SU-DHL-6 (cell line): Measurements from ENCODE around the gene EXOSC10.
"Not testable (repeated sequence)": the region's sequence is repeated elsewhere in the genome, so short reads cannot be mapped to it uniquely, and the experiment has no call there.

ENCODE experiments used
- H2AFZ ChIP-seq: fragments of 200-600 bp; sonication (generic); 2 replicates; pipeline ENCODE4 v1.6.1; 2014; ENCODE audit warnings: low read depth, mild to moderate bottlenecking, moderate library complexity, mixed read lengths, antibody characterized with exemption, low read length; ENCODE audit not compliant: severe bottlenecking
- H3F3A ChIP-seq: fragments of 200-600 bp; shearing (Covaris generic); 2 replicates; pipeline ENCODE4 v1.6.0; 2016; ENCODE audit warnings: antibody characterized with exemption, mild to moderate bottlenecking; ENCODE audit not compliant: insufficient read depth
- H3K27ac ChIP-seq: fragments of 200-600 bp; sonication (generic); 2 replicates; pipeline ENCODE4 v1.5.1; 2016; ENCODE audit warnings: low read depth, mild to moderate bottlenecking, low read length, moderate library complexity, mixed read lengths
- H3K27me3 ChIP-seq: fragments of 200-600 bp; sonication (generic), shearing (Covaris generic); 2 replicates; pipeline ENCODE4 v1.6.0; 2014; ENCODE audit warnings: mild to moderate bottlenecking, low read length
- H3K36me3 ChIP-seq: fragments of 200-600 bp; sonication (generic); 2 replicates; pipeline ENCODE4 v1.6.1; 2014; ENCODE audit warnings: mild to moderate bottlenecking, low read length, mixed read lengths
- H3K4me2 ChIP-seq: fragments of 300-600, 200-600 bp; shearing (Covaris generic), sonication (generic); 2 replicates; pipeline ENCODE4 v1.6.0; 2014; ENCODE audit warnings: low read length, low read depth, mild to moderate bottlenecking; ENCODE audit not compliant: poor library complexity, severe bottlenecking
- H3K4me3 ChIP-seq: fragments of 200-600 bp; sonication (generic); 2 replicates; pipeline ENCODE4 v1.5.1; 2014; ENCODE audit warnings: antibody characterized with exemption, low read length, mild to moderate bottlenecking, mixed read lengths; ENCODE audit not compliant: insufficient read depth, poor library complexity, severe bottlenecking
- H3K79me2 ChIP-seq: fragments of 200-600 bp; sonication (generic); 2 replicates; pipeline ENCODE4 v1.6.1; 2014; ENCODE audit warnings: mild to moderate bottlenecking, low read length, moderate library complexity; ENCODE audit not compliant: insufficient read depth
- H3K9ac ChIP-seq: fragments of 200-600 bp; sonication (generic); 2 replicates; pipeline ENCODE4 v1.7.0; 2014; ENCODE audit warnings: mild to moderate bottlenecking, low read length
- H3K9me2 ChIP-seq: fragments of 200-600 bp; sonication (generic); replicated peaks from 2 replicates; pipeline ENCODE4 v1.6.1; 2014; ENCODE audit warnings: low read length; ENCODE audit not compliant: insufficient read depth
- H3K9me3 ChIP-seq: fragments of 200-600 bp; sonication (generic); 2 replicates; pipeline ENCODE4 v1.6.1; 2014; ENCODE audit warnings: low read length, mixed read lengths; ENCODE audit not compliant: insufficient read depth
- H4K20me1 ChIP-seq: fragments of 200-600 bp; sonication (generic); 2 replicates; pipeline ENCODE4 v1.6.1; 2014; ENCODE audit warnings: low read depth, mild to moderate bottlenecking, antibody characterized with exemption, low read length, moderate library complexity, mixed read lengths
- CTCF ChIP-seq: fragments of 200-600 bp; sonication (generic); IDR thresholded peaks from one replicate; pipeline ENCODE4 v1.5.1; 2017; ENCODE audit warnings: antibody characterized with exemption, mild to moderate bottlenecking, low read length, moderate library complexity; ENCODE audit not compliant: insufficient read depth, poor library complexity, severe bottlenecking
- EZH2phosphoT487 ChIP-seq: fragments of 200-600 bp; sonication (generic), shearing (Covaris generic); conservative IDR thresholded peaks from 2 replicates; pipeline ENCODE4 v1.6.1; 2018; ENCODE audit warnings: mild to moderate bottlenecking, antibody characterized with exemption, low read length, moderate library complexity, mixed read lengths

The EXOSC10 gene

GRCh38 chr1:11098931-11099309, 749 bp downstream of the EXOSC10 start:
- Histone ChIP-seq H3K79me2 (peaks cover 19% of the 10 kb centered on the region), H3K4me2 (peak overlapping the region; percentile 92), H3K9ac (peak overlapping the region; percentile 98), H3K27me3 (no peaks in the 10 kb centered on the region), H3K27ac (no peak overlapping the region), H3K4me3 (peak overlapping the region; percentile 87), H3K9me3 (no peaks in the 10 kb centered on the region), H4K20me1 (no peaks in the 10 kb centered on the region), H2AFZ (peak overlapping the region; percentile 96), H3K9me2 (no peaks in the 10 kb centered on the region), H3K36me3 (peaks cover 6% of the 10 kb centered on the region; the same call in 1 of the 2 replicates), H3F3A (peaks cover 5% of the 10 kb centered on the region; the same call in 1 of the 2 replicates)
- TF ChIP-seq EZH2phosphoT487 = no peak
- TF ChIP-seq CTCF = no peak

GRCh38 chr1:11083784-11084183, 15.9 kb downstream of the EXOSC10 start:
- not testable (repeated sequence) for H3K79me2 ChIP-seq, H4K20me1 ChIP-seq, H3K4me3 ChIP-seq, H3K9ac ChIP-seq, H3K27ac ChIP-seq, H3K27me3 ChIP-seq, H3K4me2 ChIP-seq, H2AFZ ChIP-seq, H3K9me2 ChIP-seq, H3F3A ChIP-seq, H3K9me3 ChIP-seq
- peaks cover 29% of the 10 kb centered on the region for H3K36me3 ChIP-seq

- Histone ChIP-seq H3K9ac (no peak overlapping the region), H3K36me3 (peaks cover 9% of the 10 kb centered on the region; the same call in 1 of the 2 replicates), H3K27me3 (no peaks in the 10 kb centered on the region), H2AFZ (no peak overlapping the region), H3F3A (no peaks in the 10 kb centered on the region), H3K27ac (no peak overlapping the region), H3K4me2 (no peak overlapping the region), H3K79me2 (no peaks in the 10 kb centered on the region), H3K9me2 (no peaks in the 10 kb centered on the region), H3K4me3 (no peak overlapping the region), H3K9me3 (no peaks in the 10 kb centered on the region), H4K20me1 (no peaks in the 10 kb centered on the region)
- TF ChIP-seq CTCF (no peak), EZH2phosphoT487 (no peak)
Observed at GRCh38 chr1:11080931-11081330, 18.7 kb downstream of the EXOSC10 start.

GRCh38 chr1:11078631-11079030, 21.0 kb downstream of the EXOSC10 start:
- Histone ChIP-seq H3K36me3 (peaks cover 17% of the 10 kb centered on the region; the same call in 1 of the 2 replicates), H3F3A (no peaks in the 10 kb centered on the region), H3K79me2 (no peaks in the 10 kb centered on the region), H4K20me1 (no peaks in the 10 kb centered on the region), H3K27ac (no peak overlapping the region), H3K9me3 (no peaks in the 10 kb centered on the region), H3K4me3 (no peak overlapping the region), H3K4me2 (no peak overlapping the region), H2AFZ (no peak overlapping the region), H3K9me2 (no peaks in the 10 kb centered on the region), H3K9ac (no peak overlapping the region), H3K27me3 (no peaks in the 10 kb centered on the region)
- TF ChIP-seq CTCF (no peak), EZH2phosphoT487 (no peak)

- not testable (repeated sequence) for H3K9me2 ChIP-seq, H3K27ac ChIP-seq, H3F3A ChIP-seq, H2AFZ ChIP-seq, H3K9me3 ChIP-seq, H3K27me3 ChIP-seq, H3K4me3 ChIP-seq, H3K79me2 ChIP-seq, H4K20me1 ChIP-seq, H3K36me3 ChIP-seq, H3K9ac ChIP-seq, H3K4me2 ChIP-seq
Observed at GRCh38 chr1:11073398-11073797, 26.3 kb downstream of the EXOSC10 start.
